ENCODE results near the gene UNC45B.

DNA sequence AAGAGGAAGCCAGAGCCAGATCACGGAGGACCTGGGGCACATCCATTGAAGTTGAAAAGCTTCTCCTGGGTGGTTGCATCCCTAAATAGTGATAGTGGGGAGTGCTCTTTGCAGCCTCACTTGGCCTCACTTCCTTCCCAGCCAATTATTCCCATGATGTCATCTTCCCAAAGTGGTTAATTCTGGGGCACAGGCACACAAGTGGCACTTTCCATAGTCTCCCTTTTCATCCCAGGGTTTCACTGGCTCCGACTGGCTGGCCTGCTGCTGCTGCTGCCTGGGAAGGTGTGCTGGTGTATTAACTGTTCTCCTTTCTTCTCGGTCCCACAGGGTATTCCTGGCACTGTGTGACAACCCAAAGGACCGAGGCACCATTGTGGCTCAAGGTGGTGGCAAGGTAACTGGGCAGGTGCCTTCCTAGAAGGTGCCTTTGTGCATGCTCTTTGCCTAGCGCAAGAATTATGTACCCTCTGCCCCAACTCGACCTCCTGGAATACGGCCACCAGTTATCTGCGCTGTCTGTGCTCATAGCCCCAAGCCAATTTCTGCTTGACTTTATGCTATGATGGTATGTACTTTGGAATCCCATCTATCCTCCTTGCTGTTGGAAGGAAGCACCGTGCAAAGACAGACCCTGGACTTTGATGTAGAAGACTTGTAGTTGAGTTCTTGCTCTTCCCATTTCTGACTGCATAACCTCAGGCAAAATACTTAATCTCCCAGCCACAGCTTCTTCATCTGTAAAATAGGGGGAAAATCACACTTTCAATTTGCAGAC lies 28.2 kb downstream of the UNC45B start:
- TF ChIP-seq CTCF (IDR thresholded peaks at IDR 0.05) (no peak), ZNF263 (CRISPR knock-in tag; IDR thresholded peaks at IDR 0.05; ENCODE audit: low read depth) (no peak), MYBL2 (CRISPR knock-in tag; IDR thresholded peaks at IDR 0.05) (no peak), SP1 (CRISPR knock-in tag; conservative IDR thresholded peaks at IDR 0.05) (no peak)
